ENCODE data around the gene IFRD2.
"Not testable (repeated sequence)": the region's sequence is repeated elsewhere in the genome, so short reads cannot be mapped to it uniquely, and the experiment has no call there.

IFRD2 gene

DNA sequence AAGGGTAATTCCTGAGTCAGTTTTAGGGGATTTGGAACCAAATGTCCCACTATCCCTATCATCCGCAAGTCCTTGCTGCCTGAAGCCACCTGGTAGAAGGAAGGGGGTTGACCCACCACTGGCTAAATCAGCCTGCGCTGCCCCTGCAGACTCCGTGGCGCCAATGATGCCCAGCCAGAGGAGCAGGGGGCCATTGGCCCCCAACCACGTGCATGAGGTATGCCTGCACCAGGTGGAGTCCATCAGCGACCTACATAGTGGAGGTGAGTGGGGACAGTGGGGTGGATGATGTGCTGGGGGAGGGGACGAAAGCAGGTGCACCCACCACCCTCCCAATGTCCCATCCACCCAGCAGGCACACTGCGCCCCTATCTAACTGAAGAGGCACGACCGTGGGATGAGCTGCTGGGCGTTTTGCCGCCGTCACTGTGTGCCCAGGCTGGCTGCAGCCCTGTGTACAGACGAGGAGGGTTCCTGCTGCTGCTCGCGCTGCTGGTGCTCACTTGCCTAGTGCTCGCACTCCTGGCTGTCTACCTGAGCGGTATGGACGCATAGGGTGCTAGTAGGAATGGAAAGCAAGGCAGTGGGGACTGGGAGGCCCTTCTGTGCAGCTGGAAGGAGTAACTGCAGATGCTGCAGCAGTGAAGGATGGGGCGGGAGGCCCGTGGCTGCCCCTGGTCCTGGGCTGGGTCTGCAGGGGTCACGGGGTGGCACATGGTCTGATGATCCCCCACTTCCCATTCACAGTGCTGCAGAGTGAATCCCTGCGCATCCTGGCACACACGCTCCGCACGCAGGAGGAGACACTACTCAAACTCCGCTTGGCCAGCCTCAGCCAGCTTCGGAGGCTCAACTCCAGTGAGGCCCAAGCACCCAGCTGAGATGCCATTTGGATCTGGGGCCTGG lies 5.7 kb downstream of the IFRD2 start:
- no peak for DNase-seq (ENCODE audit: low spot score)

DNA sequence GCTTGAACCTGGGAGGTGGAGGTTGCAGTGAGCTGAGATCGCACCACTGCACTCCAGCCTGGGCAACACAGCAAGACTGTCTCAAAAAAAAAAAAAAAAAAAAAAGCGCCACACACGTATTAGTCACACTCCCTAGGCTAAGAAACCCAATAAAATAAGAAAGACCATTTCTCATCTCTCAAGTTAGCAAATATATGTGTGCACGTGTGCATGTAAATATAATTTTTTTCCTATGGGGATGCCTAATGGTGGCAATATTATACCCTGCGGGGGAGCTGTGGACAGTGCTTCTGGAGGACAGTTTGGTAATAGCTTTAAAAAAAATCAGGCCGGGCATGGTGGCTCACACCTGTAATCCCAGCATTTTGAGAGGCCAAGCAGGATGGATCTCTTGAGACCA lies 8.1 kb downstream of the IFRD2 start:
- DNase-seq (ENCODE audit: low spot score), result not testable (repeated sequence)

- DNase-seq (ENCODE audit: low spot score), result no peak
Observed at GRCh38 chr3:50279255-50280016, 12.8 kb downstream of the IFRD2 start.

DNA sequence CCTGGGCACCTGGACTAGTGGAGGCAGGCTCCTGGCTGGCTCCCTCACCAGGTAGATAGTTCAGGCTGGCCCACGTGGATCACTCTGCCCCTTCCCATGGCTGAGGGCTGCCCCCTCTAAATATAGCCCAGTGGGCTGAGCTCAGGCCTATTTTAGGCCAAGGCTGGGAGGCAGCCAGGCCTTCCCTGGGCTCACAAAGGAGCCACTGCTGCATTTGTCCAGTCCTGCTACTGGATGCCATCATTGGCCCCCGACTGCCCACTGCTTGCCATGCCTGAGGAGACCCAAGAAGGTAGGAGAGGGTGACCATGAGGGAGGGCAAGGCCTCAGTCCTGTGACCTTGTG lies 13.4 kb downstream of the IFRD2 start, which contains the start of gene LSMEM2:
Gene LSMEM2, plus strand, starts transcription at position 208 of the 345 bp plus-strand sequence. Its CDS starts 27 bp downstream, at position 235.
- no peak for DNase-seq (ENCODE audit: low spot score)

DNA sequence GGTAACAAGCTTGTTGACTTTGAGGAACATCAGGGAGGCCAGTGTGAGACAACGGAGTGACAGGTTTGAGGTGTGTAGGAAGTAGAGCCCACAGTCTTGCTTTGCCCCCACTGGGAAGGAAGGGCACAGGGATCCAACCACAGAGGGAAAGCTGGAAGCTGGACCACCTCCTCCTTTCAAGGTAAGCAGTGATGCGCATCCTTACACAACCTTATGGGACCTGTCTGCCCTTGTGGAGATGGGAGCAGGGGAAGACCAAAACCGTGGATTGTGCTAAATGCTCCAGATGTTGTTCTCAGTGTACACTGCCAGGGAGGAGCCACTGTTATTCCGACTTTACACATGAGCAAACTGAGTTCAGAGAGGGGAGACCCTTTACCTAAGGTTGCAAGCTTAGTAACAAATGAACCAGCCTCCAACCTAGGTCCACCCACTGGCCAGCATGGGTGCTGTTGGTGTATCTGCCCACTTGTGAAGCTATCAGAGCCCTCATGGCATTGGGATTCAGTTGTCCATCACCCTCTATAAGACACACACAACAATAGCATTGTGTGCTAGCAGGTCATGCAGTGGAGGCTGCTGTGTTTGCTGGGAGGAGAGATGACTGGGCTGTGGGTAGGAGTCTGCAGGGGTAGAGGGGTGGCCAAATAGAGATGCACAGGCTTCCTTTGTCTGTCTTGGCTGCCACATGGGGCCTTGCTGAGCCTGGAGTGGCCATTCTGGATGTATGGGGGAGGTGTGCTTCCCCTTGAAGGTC lies 13.9 kb downstream of the IFRD2 start:
- DNase-seq (ENCODE audit: low spot score), result no peak

- DNase-seq (ENCODE audit: low spot score), result no peak
Observed at GRCh38 chr3:50276762-50277101, 15.5 kb downstream of the IFRD2 start.

DNA sequence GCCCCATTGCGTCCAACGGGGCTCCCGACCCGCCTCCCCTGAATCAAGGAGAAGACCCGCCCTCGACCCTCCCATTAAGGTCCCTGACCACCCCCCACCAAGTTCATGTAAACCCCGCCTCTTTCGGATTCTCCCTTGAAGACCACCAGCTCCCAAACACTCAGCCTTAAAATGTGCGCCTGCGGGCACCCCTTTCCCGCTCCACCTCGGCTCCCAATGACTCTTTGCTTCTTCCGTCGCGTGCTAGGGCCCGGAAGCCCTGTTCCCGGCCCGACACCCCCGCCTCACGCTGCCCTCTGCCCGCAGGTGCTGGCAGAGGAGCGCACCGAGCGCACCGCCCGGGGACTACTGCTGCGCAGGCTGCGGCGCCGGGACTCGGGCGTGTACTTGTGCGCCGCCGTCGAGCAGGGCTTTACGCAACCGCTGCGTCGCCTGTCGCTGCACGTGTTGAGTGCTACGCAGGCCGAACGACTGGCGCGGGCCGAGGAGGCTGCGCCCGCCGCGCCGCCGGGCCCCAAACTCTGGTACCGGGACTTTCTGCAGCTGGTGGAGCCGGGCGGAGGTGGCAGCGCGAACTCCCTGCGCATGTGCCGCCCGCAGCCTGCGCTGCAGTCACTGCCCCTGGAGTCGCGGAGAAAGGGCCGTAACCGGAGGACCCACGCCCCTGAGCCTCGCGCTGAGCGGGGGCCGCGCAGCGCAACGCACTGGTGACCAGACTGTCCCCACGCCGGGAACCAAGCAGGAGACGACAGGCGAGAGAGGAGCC lies 16.1 kb downstream of the IFRD2 start:
- no peak for DNase-seq (ENCODE audit: low spot score)

DNA sequence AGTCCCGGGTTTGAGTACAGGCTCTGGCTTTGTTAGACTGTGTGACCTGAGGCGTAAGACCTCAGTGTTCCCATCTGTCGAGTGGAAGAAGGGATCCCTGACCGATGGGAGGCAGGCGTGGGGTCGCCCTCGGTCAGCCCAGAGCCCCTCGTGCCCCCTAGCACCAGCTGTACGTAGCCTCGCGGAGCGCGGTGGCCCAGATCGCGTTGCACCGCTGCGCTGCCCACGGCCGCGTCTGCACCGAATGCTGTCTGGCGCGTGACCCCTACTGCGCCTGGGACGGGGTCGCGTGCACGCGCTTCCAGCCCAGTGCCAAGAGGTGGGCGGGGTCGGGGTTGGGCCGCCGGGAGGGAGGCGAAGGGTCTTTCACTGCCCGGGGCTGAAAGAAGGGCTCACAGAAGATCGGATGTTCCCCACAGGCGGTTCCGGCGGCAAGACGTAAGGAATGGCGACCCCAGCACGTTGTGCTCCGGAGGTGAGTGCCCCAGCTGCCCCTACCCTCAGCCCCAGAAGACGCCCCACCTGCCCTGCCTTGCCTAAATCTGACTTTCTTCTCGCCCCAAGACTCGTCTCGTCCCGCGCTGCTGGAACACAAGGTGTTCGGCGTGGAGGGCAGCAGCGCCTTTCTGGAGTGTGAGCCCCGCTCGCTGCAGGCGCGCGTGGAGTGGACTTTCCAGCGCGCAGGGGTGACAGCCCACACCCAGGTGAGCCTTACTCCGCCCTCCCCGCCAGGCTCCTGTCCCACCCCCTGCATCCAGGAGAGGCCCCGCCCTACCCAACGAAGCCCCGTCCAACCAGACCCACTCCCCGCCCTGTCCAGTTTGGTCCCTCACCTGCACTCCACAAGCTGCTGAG lies 16.9 kb downstream of the IFRD2 start:
- peak; percentile 56 for DNase-seq (ENCODE audit: low spot score)

- DNase-seq (ENCODE audit: low spot score), result peak; percentile 81
Observed at GRCh38 chr3:50274371-50275104, 17.7 kb downstream of the IFRD2 start.

- DNase-seq (ENCODE audit: low spot score), result no peak
Observed at GRCh38 chr3:50273689-50274065, 18.6 kb downstream of the IFRD2 start.

GRCh38 chr3:50272911-50273688 lies 19.1 kb downstream of the IFRD2 start:
- peak; percentile 95 for DNase-seq (ENCODE audit: low spot score)

- not testable (repeated sequence) for DNase-seq (ENCODE audit: low spot score)
Observed at GRCh38 chr3:50272538-50272910, 19.7 kb downstream of the IFRD2 start.

DNA sequence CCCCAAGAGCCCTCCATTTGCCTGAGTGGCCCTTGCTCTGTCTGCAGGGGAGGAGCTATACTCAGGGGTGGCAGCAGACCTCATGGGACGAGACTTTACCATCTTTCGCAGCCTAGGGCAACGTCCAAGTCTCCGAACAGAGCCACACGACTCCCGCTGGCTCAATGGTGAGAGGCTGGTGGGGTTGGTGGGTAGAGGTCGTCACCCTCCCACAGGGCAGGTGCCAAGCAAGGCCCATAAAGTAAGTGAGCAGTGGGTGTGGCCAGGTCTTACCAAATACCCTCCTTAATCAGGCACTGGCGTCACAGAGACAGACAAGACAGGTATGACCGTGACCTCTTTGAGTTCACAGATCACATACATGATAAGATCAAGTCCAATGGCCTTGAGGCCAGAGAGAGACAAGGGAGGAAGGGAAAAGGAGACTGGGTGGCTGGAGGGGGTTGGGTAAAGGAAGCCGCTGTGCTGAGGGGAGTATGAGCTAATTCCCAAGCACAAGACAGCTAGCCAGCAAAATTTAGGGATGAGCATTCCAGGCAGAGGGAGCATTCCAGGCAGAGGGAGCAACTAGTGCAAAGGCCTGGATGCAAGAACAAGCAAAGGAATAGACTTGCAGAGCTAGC lies 20.8 kb downstream of the IFRD2 start:
- no peak for DNase-seq (ENCODE audit: low spot score)

GRCh38 chr3:50270422-50271224 lies 21.6 kb downstream of the IFRD2 start:
- no peak for DNase-seq (ENCODE audit: low spot score)

DNA sequence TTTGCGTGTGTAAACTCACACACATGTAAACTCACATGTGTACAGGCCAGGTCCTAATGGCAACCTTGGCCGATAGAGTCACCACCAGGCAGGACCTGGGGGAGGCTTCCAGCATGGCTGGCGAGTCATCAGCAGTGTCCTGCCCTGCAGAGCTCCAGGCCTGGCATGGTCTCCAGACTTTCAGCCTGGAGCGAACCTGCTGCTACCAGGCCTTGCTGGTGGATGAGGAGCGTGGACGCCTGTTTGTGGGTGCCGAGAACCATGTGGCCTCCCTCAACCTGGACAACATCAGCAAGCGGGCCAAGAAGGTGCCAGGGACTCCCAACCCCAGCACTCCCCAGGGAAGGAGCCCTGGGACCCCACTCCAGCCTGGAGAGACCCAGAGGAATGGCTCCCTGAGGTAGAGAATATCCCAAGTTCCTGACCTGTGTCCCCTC lies 22.2 kb downstream of the IFRD2 start:
- no peak for DNase-seq (ENCODE audit: low spot score)

- DNase-seq (ENCODE audit: low spot score), result no peak
Observed at GRCh38 chr3:50269460-50269859, 22.8 kb downstream of the IFRD2 start.

GRCh38 chr3:50268703-50269451 lies 23.4 kb downstream of the IFRD2 start, which contains the start of gene SEMA3B:
Gene SEMA3B, plus strand, starts transcription at chr3:50269147. Its CDS starts 94 bp downstream, at chr3:50269241.
- peak; percentile 56 for DNase-seq (ENCODE audit: low spot score)

Measured in D341Med (cell line).